Islet precursor cell (in vitro differentiated cells): ENCODE results near the gene HOXB7.

Experiments
- DNase-seq: peaks from one replicate; pipeline ENCODE4 v3.0.0-alpha.2; 2018

HOXB7 gene

GRCh38 chr17:48594538-48595277 is 16.1 kb downstream of the HOXB7 start:
- DNase-seq, result peak; percentile 77

DNA sequence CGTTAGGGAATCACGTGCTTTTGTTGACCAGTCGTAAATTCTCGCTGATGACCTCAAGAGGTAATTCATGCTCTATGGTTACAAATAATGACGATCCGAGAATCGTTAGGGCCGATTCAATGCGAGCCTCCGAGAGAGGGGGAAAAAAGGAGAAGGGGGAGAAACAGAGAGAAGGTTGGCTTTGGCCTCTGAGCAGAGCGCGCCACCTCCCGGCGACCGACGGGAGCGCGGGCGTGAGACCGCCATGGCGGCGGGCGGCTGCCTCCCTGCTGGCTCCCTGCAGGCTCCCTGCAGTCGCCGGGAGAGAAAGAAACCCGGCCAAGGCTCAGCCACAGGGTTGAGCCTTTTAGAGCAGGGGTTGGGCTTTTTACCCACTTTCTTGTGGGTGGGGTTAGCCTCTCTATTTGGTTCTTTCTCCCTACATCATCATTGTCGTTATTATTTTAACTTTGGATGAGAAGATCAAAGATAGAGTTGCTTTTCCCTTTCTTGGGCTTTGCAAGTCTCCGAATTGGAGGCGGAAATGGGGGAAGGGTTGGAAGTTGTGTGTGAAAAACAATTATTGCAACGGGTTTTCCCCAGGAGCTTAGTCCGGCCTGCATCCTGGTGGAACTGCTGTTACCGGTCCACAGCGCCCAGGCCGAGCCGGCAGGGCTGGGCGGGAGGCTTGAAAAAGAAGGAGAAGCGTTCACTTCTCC is 16.8 kb downstream of the HOXB7 start:
- DNase-seq, result peak; percentile 98

- DNase-seq, result peak; percentile 85
Observed at GRCh38 chr17:48593126-48593829, 17.5 kb downstream of the HOXB7 start, which contains the start of gene HOXB5. HOXB5 (minus strand) TSS chr17:48593779; CDS start chr17:48593682, 97 bp downstream.

GRCh38 chr17:48592577-48592976 is 18.2 kb downstream of the HOXB7 start:
- no peak for DNase-seq

- peak; percentile 71 for DNase-seq
Observed at GRCh38 chr17:48592057-48592514, 18.7 kb downstream of the HOXB7 start.

- no peak for DNase-seq
Observed at GRCh38 chr17:48591255-48592056, 19.4 kb downstream of the HOXB7 start.

- DNase-seq, result peak; percentile 58
Observed at GRCh38 chr17:48590607-48591161, 20.1 kb downstream of the HOXB7 start.

DNA sequence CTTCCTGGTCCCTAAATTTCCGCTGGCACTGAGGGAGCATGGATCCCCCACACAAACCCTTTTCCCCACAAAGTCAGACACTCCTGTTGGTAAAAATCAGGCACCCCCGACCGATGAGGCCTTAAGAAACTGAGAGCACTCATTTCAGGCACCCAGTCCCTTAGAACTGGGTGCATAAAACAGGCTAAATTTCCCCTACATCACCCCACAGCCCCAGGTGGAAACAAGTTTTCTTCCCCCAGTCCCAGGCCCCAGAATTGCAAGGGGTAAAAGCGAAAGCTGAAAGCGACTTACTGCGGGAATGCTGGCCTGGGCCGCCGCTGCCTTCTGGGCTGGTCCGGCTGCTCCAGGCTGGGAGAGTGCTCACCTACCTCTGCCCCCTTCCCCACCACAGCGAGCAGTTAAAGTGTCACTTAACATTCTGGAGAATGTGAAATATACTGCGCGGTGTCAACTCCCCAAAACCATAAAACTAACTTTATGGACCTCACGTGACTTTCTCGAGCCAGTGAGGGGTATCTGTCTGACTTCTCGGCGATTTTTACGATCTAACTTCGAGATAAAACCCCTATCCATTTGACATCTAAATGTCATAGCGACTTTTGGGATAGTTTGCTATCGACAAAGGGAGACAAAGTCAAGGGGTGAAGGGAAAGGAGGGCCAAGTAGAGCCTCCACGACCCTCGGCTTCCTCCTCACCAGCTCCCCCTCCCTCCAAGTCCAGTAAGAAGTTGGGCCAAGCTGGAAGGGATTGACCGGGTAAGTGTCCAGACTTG is 20.8 kb downstream of the HOXB7 start, which contains the start of gene HOXB3:
Gene HOXB3, minus strand, starts transcription at position 411 of the 776 bp plus-strand sequence. CDS start 37,767 bp downstream, outside the sequence.
- peak; percentile 84 for DNase-seq

GRCh38 chr17:48589060-48589830 is 21.6 kb downstream of the HOXB7 start:
- DNase-seq, result no peak

DNA sequence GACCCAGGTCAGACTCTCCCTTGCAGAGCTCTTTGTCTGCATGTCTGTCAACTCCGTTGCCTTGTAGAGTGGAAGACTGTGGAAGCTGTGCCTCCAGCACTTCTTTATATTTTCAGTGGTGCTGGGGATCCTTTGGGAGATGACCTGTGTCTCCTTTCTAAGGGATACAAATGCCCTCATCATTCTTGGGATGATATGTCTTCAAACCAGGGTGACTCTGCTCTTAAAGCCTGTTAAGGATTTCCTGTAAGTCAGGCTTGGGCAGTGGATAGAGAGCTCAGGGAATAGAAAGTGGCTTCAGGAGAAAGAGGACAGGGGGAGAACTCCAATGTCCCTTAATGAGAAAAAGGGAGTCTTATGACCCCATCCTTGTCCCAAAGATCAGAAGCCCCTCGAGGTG is 22.3 kb downstream of the HOXB7 start:
- no peak for DNase-seq

- no peak for DNase-seq
Observed at GRCh38 chr17:48588074-48588415, 22.8 kb downstream of the HOXB7 start.

DNA sequence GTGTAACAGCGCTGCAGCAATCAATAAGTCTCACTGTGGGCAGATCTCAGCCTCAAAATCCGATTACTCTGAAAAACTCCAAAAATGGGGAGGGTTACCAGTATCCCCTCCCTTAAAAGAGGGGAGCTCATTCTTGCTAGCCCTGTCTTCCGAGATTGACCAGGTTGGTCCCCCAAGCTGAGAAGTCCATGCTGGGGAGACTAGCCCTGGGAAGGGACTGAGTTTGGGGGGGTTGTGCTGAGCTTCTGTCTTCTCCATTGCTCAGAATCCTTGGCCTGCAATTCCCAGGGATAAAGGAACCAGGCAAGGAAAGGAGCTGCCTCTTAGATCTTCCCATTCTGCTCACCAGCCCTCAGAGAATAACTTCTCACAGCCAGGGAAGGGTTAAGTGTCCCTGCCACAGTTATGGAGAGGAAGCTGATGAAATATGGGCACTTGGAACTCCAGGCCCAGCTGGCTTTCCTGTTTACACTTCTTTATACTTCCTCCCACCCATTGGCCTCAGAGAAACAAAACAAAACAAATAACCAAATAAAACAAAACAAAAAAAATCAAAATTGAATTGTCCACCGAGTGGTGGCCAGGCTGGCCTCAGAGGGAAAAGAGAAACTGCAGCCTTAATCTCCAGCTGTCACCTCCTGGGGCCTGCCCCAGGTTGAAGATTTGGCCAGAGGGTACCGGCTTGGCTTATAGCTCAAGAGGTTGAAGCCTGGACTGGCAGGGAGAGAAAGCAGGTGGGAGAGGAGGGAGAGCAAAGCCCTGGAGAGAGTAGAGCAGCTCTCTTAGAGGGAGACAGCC is 23.3 kb downstream of the HOXB7 start:
- no peak for DNase-seq

GRCh38 chr17:48586355-48587258 is 24.2 kb downstream of the HOXB7 start:
- DNase-seq, result no peak

DNA sequence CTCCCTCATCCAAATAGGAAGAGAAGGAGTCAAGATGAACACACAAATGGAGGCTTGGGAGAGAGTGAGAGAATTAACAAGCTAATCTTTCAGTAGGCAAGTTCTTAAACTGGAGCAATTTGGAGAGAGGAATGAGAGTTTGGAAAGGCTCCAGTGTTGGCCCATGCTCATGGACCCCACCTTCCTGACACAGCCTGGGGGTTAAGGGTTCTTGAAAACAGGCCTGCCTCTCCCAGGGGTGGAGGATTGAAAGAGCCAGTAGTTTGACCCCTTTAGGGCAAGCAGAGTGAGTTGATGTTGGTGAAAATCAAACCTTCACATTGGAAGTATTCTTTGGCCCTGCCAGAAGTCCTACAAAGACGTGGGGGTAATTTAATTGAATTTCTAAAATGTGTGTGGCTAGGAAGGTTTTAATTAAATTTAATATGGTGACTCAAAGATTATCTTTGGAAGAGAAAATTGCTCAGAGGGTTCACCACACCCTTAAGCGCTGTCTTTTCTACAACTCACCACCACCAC is 26.5 kb downstream of the HOXB7 start:
- DNase-seq, result no peak

DNA sequence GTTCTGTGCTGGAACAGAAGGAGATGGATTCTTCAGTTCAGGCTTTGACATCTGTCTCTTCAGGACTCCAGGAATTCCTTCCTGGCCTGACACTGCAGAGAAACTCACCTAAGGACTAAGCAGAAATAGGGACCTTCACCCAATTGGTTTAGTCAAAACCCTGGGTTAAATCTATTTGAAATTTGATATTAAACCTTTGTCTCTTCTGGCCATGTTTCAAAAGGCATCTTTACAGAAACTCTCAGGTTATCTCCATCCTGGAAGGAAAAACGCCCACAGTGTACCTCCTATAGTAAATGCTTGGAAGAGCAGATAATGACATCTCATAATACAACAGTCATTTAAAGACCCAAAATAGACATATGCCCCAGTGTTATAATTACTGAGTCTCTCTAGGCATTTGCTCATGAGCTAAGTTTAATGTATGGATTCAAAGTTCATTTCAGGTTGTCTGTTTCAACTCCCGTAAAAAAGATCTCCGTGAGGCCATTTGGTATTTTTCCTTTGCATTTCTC is 27.1 kb downstream of the HOXB7 start:
- DNase-seq, result no peak

- no peak for DNase-seq
Observed at GRCh38 chr17:48582750-48583069, 28.1 kb downstream of the HOXB7 start.

- no peak for DNase-seq
Observed at GRCh38 chr17:48579760-48580554, 30.9 kb downstream of the HOXB7 start.

- DNase-seq, result no peak
Observed at GRCh38 chr17:48579471-48579759, 31.4 kb downstream of the HOXB7 start.
